Measurements from ENCODE around the gene EGFL7.
A peak's percentile ranks its signal among the peaks of the same experiment; 100 is the strongest.

EGFL7 gene

DNA sequence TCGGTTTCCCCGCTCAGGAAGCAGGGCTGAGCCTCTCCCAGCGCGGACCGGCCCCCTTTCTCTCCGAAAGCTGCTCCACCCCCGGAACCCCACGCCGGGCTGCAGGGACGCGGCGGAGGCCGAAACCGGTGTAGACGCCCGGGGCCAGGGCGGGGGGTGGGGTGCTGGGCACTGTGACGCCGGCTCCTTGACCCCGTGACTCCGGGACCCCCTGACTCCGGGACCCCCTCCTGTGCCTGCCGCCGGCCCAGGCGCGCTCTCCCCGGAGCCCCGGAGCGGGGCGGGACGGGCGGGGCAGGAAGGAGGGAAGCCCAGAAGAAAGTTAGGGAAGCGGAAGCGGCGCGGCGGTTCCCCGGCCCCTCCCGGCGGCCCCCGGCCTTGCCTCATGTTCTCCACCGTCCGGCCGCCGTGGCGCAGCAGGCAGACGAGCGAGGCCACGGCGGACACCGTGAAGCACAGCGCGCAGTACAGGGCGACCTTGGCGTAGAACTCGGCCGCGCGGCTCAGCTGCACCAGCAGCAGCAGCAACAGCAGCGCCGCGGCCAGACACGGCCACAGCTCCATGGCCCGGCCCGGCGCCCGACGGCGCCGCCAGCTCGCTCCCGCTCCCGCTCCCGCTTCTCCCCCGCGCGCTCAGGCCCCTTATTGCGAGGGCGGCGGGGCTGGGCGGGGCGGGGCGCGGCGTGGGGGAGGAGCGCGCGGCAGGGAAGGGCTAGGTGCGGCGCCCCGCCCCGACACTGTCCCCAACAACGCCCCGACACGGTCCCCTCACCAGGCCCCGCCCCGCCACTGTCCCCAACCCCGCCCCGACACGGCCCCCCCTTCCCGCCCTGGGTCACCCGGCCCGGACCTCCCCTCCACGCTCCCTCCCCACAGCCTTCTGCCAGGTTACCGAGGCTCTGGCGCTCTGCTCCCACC is 24.3 kb downstream of the EGFL7 start, which contains the start of gene AGPAT2:
Gene AGPAT2, minus strand, starts transcription at position 664 of the 918 bp plus-strand sequence. Its CDS starts 100 bp downstream, at position 564.
- peak; percentile 42 for DNase-seq (ENCODE audit: low read depth)

DNA sequence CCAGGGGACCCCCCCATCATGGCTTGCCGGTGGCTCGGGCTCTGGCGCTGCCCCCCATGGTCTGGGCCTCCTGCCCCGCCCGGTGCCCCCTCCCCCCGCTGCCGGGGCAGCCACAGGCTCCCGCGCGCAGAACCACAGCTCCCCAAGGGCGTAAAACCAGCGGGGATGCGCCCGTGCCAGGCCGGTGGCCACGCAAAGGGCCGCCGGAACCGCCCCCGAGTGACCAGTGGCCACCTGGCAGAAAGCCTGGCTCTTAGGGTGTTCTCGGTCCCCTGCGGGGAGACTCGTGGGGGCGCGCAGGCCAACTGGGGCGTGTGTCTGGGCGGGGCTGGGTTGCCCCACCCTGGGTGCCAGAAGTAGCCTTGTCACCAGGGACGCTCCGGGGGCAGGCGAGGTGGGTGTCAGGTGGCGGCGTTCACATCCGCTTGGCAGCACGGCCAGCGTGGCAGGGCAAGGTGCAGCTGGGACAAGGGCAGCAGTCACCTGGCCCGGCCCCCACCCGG is 25.1 kb downstream of the EGFL7 start:
- DNase-seq (ENCODE audit: low read depth), result no peak

DNA sequence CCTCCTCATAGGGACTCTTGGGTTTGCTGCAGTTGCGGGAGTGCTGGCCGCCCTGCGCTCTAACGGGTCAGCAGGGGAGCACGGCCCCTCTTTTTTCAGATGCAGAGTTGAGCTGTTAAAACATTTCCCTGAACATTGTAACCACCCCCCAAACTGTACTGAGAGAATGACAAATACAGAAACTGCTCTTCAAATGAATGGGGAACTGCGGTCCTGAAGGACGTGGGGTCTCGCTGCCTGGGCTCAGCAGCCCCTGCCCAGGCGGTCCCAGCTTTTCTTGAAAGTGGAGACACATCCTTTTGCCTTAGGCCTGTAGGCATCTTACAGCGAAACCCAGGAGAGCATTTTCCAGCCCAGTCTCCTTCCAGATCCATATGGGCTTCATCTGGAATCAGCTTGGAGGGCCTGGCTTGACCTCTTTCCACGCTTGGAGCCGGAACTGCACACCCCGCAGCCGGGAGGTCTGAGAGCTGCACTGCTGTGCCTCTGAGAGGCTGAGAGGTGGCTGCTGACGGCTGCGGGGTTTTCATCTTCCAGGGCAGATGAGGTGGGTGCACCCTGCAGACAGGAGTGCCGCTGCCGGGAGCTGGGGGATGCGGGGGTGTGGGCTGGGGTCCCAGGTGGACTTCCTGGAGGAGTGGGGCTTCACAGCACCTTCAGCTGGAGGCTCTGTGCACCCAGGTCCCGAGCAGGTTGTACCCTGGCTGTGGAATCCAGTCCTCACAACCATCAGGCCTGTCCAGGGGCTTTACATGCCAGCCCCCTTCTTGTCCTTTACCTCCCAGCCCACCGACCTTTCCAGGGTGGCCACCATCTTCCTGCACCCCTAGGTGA is 25.8 kb downstream of the EGFL7 start:
- DNase-seq (ENCODE audit: low read depth), result no peak

DNA sequence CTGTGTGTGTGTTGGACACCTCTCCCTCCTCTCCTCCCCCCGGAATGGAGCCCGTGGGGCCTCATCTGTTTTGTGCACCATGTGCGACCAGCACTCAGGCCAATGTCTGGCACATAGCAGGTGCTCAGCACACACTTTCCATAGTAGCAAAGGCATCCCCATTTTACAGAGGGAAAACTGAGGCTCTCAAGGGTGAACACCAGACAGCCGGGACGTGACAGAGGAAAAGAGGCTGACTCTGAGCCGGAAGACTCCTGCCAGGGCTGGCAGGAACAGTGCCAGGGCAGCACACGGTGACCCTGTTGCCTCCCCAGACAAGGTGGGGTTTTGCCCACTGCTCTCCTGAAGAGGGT is 26.4 kb downstream of the EGFL7 start:
- DNase-seq (ENCODE audit: low read depth), result no peak

GRCh38 chr9:136690104-136690805 is 27.5 kb downstream of the EGFL7 start:
- no peak for DNase-seq (ENCODE audit: low read depth)

- DNase-seq (ENCODE audit: low read depth), result no peak
Measured at GRCh38 chr9:136690806-136691261, 28.1 kb downstream of the EGFL7 start.

DNA sequence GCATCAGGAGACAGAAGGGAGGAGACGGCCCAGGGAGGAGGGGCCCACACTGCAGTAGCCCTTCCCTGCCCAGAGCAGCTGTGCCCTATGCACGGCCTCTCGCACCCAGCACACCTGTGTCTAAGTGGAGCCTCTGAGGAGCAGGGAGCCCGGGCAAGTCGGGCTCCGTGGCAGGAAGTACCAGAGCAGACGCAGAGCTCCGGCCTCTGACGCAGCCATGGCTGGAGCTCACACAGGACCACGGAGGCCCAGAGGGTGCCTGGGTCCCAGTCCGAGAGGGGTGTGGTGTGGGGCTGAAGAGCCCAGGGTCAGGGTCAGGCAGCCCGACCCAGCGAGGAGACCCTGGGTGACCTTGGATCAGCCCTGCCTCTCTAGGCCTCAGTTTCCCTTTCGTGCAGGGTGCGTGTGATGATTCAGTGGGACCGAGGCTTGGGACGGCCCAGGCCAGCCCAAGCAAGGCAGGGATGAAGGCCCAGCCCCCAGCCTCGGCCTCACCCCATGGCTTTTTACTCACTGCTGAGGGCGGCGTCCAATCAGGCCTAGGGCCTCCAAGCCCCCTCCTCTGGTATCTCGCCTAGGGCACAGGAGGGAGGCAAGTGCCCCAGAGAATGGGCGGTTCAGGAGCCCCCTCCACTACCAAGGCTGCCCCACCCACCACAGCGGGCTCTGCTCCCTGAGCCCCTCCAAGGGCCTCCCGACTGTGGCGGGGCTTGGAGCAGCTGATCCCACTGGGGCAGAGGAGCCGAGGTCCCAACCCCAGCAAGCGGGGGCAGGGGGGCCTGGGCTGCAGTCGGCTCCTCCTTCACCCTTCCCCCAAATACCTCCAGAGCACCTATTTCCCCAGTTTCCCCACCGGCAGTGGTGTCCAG is 28.8 kb downstream of the EGFL7 start:
- DNase-seq (ENCODE audit: low read depth), result no peak

DNA sequence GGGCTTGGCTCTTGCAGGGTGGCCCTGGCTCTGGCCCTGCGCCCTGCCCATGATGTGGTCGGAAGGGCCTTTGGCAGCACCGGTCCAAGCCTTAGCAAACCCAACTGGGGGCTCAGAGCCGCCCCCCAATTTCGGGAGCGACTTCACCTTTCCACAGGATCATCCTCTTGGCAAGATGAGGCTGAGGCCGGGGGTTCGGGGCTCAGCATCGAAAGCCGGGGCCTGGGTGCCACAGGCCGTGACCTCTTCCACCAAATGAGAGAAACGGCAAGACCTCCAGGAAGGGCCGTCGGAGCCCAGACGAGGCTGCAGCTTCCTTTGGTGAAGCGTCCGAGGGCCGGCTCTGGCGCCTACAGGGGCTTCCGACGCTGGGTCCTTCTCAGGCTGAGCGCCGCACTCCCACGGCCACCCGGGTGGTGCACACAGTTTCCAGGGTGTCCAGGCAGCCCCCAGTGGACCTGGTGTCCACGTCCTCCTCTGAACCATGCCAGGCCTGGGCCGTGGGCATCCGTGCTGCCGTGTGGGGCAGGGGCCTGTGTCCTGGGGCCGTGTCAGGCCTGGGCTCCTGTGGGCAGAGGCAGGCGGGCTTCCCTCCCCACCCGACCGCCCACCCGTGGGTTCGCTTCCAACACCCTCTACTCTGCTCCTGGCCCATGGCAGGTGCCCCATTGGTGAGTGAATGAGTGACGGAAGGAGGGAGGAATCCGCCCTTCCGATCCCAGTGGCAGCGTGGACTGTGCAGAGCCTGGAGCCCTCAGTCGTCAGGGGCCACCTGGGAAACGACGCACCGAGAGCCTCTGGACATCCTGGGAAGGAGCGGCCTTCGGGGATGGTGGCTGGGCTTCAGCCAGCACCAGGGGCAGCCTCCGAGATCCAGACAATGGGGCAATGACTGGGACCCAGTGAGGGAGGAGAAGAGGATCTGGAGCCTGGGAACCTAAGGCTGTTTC is 29.7 kb downstream of the EGFL7 start:
- no peak for DNase-seq (ENCODE audit: low read depth)

- no peak for DNase-seq (ENCODE audit: low read depth)
Measured at GRCh38 chr9:136693135-136693489, 30.4 kb downstream of the EGFL7 start.

- no peak for DNase-seq (ENCODE audit: low read depth)
Measured at GRCh38 chr9:136693490-136694162, 30.9 kb downstream of the EGFL7 start.

DNA sequence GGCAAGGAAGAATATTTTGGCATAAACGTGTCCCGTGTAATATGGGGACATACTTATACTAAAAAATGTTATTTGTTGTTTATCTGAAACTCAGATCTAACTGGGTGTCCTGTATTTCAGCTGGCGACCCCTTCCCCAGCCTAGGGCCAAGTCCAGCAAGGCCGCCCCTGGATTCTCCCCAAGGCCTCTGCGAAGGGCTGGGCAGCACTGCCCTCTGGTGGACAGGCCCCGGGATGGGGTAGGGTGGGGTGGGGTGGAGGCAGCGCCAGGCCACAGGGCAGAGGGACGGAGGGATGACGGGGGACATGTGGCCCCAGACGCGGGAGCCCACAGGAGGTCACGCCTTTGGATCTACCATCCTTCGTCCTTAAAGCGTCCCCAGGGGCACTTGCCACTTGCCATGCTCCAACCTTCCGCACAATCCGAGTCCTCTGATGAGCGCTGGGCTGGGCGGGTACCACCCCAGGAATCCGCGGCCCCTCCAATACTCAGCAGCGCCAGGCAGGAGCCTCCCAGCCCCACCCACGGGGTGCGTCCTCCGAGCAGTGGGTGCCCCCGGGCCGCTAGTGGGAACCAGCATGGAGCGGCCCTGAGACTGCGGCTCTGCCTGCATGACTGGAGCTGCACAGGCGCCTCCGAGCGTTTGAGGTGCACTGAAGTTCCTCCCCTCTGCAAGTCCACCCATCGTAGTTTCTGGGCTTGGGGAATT is 31.6 kb downstream of the EGFL7 start:
- DNase-seq (ENCODE audit: low read depth), result no peak

- no peak for DNase-seq (ENCODE audit: low read depth)
Measured at GRCh38 chr9:136694872-136695247, 32.1 kb downstream of the EGFL7 start.

- no peak for DNase-seq (ENCODE audit: low read depth)
Measured at GRCh38 chr9:136695435-136695895, 32.7 kb downstream of the EGFL7 start.

GRCh38 chr9:136695955-136696354 is 33.2 kb downstream of the EGFL7 start:
- no peak for DNase-seq (ENCODE audit: low read depth)

DNA sequence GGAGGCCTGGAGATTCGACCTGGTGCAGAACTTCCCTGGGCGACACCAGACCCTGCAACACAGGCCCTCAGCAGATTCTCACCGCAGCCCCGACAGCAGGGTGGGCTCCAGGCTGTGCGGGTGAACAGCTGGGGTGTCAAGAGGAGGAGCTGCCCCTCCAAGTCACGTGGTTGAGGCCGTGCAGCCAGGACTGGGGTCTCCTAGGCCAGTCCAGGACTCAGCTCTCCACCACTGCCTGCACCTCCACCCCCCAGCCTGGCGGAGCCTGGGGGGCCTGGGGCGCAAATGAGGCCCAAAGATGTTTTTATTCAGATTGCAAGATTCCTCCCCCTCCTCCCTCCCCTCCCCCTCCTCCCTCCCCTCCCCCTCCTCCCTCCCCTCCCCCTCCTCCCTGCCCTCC is 33.8 kb downstream of the EGFL7 start:
- DNase-seq (ENCODE audit: low read depth), result no peak

- DNase-seq (ENCODE audit: low read depth), result no peak
Measured at GRCh38 chr9:136697146-136697820, 34.6 kb downstream of the EGFL7 start.

- no peak for DNase-seq (ENCODE audit: low read depth)
Measured at GRCh38 chr9:136697821-136698526, 35.3 kb downstream of the EGFL7 start.
